ENCODE data around the gene ADAMTS2.

The ADAMTS2 gene

GRCh38 chr5:179344431-179345182, 654 bp downstream of the ADAMTS2 start:
- TF ChIP-seq CTCF (IDR thresholded peaks at IDR 0.05; ENCODE audit: control extremely low read depth, extremely low read depth, low read depth, missing control alignments): no peak
- no peak for DNase-seq (ENCODE audit: extremely low spot score)
- CTCF ChIA-PET: no interaction called here
- POLR2A ChIA-PET: no interaction called here

- ChIA-PET POLR2A (no interaction called here), CTCF (no interaction called here)
- DNase-seq (ENCODE audit: extremely low spot score): no peak
- TF ChIP-seq CTCF (IDR thresholded peaks at IDR 0.05; ENCODE audit: control extremely low read depth, extremely low read depth, low read depth, missing control alignments): no peak
Measured at GRCh38 chr5:179343719-179344430, 1.4 kb downstream of the ADAMTS2 start.

- no peak for TF ChIP-seq CTCF (IDR thresholded peaks at IDR 0.05; ENCODE audit: control extremely low read depth, extremely low read depth, low read depth, missing control alignments)
- POLR2A ChIA-PET: no interaction called here
- no peak for DNase-seq (ENCODE audit: extremely low spot score)
- CTCF ChIA-PET: no interaction called here
Measured at GRCh38 chr5:179343021-179343718, 2.1 kb downstream of the ADAMTS2 start.

- ChIA-PET POLR2A (no interaction called here), CTCF (no interaction called here)
- no peak for TF ChIP-seq CTCF (IDR thresholded peaks at IDR 0.05; ENCODE audit: control extremely low read depth, extremely low read depth, low read depth, missing control alignments)
- DNase-seq (ENCODE audit: extremely low spot score): no peak
Measured at GRCh38 chr5:179342577-179342976, 2.7 kb downstream of the ADAMTS2 start.

- CTCF ChIA-PET: no interaction called here
- POLR2A ChIA-PET: no interaction called here
- no peak for DNase-seq (ENCODE audit: extremely low spot score)
- TF ChIP-seq CTCF (IDR thresholded peaks at IDR 0.05; ENCODE audit: control extremely low read depth, extremely low read depth, low read depth, missing control alignments): no peak
Measured at GRCh38 chr5:179340465-179340864, 4.8 kb downstream of the ADAMTS2 start.

- DNase-seq (ENCODE audit: extremely low spot score): no peak
- POLR2A ChIA-PET: no interaction called here
- CTCF ChIA-PET: no interaction called here
- TF ChIP-seq CTCF (IDR thresholded peaks at IDR 0.05; ENCODE audit: control extremely low read depth, extremely low read depth, low read depth, missing control alignments): no peak
Measured at GRCh38 chr5:179339996-179340395, 5.3 kb downstream of the ADAMTS2 start.
